SK-N-SH treated with all-trans-retinoic acid at 6 μM for 48 hours (cell line): ENCODE data around the gene NAPB.

Experiments
- ATAC-seq: fragments of 200-7000 bp; cut with Tn5 transposase; 3 replicates; pipeline ENCODE4 v1.9.1; 2020; ENCODE audit warnings: mild to moderate bottlenecking, moderate library complexity
- ARNTL ChIP-seq: fragments of 450-650 bp; formaldehyde crosslinking; IDR thresholded peaks from 2 replicates; pipeline ENCODE4 v1.5.0; 2020; ENCODE audit warnings: low read depth, mild to moderate bottlenecking, moderate library complexity, borderline replicate concordance
- BACH2 ChIP-seq: fragments of 250-450 bp; sonication (Bioruptor Pico); IDR thresholded peaks from 2 replicates; pipeline ENCODE4 v1.9.0; 2021; ENCODE audit warnings: mild to moderate bottlenecking, borderline replicate concordance
- CREB5 ChIP-seq: fragments of 250-450 bp; sonication (Bioruptor Pico); IDR thresholded peaks from 2 replicates; pipeline ENCODE4 v1.5.1; 2020; ENCODE audit warnings: low read depth, mild to moderate bottlenecking, moderate library complexity
- CSDC2 ChIP-seq: fragments of 250-450 bp; sonication (Bioruptor Pico); IDR thresholded peaks from 2 replicates; pipeline ENCODE4 v1.5.0; 2020; ENCODE audit warnings: mild to moderate bottlenecking, moderate library complexity
- ESRRG ChIP-seq: fragments of 250-450 bp; sonication (Bioruptor Pico); IDR thresholded peaks from 2 replicates; pipeline ENCODE4 v1.6.1; 2021; ENCODE audit warnings: mild to moderate bottlenecking
- GLIS3 ChIP-seq: fragments of 250-450 bp; sonication (Bioruptor Pico); IDR thresholded peaks from 2 replicates; pipeline ENCODE4 v1.5.0; 2020; ENCODE audit warnings: mild to moderate bottlenecking, moderate library complexity
- OSR1 ChIP-seq: fragments of 250-450 bp; sonication (Bioruptor Pico); IDR thresholded peaks from 2 replicates; pipeline ENCODE4 v1.8.0; 2022; ENCODE audit warnings: moderate library complexity, mild to moderate bottlenecking, inconsistent platforms
- POU6F1 ChIP-seq: fragments of 250-450 bp; sonication (Bioruptor Pico); IDR thresholded peaks from 2 replicates; pipeline ENCODE4 v1.8.0; 2021; ENCODE audit warnings: low read depth, mild to moderate bottlenecking, moderate library complexity, borderline replicate concordance
- PPARA ChIP-seq: fragments of 250-450 bp; sonication (Bioruptor Pico); IDR thresholded peaks from 2 replicates; pipeline ENCODE4 v1.5.0; 2020; ENCODE audit warnings: mild to moderate bottlenecking, borderline replicate concordance
- RARB ChIP-seq: fragments of 250-450 bp; sonication (Bioruptor Pico); IDR thresholded peaks from 2 replicates; pipeline ENCODE4 v1.8.0; 2021; ENCODE audit warnings: mild to moderate bottlenecking, moderate library complexity
- TCF4 ChIP-seq: fragments of 250-450 bp; sonication (Bioruptor Pico); IDR thresholded peaks from 2 replicates; pipeline ENCODE4 v1.8.0; 2021; ENCODE audit warnings: mild to moderate bottlenecking, moderate library complexity, borderline replicate concordance
- TOX ChIP-seq: fragments of 250-450 bp; sonication (Bioruptor Pico); IDR thresholded peaks from 2 replicates; pipeline ENCODE4 v1.8.0; 2021; ENCODE audit warnings: mild to moderate bottlenecking, moderate library complexity, borderline replicate concordance
- ZC3H10 ChIP-seq: fragments of 250-450 bp; sonication (Bioruptor Pico); IDR thresholded peaks from 2 replicates; pipeline ENCODE4 v1.5.1; 2021; ENCODE audit warnings: mild to moderate bottlenecking, moderate library complexity
- ZFP3 ChIP-seq: fragments of 250-450 bp; sonication (Bioruptor Pico); IDR thresholded peaks from 2 replicates; pipeline ENCODE4 v1.5.0; 2020; ENCODE audit warnings: mild to moderate bottlenecking, moderate library complexity
- ZFP30 ChIP-seq: fragments of 450-650 bp; formaldehyde crosslinking; IDR thresholded peaks from 2 replicates; pipeline ENCODE4 v1.5.0; 2022; ENCODE audit warnings: mild to moderate bottlenecking, moderate library complexity
- ZNF565 ChIP-seq: fragments of 450-650 bp; formaldehyde crosslinking; conservative IDR thresholded peaks from 2 replicates; pipeline ENCODE4 v1.5.0; 2020; ENCODE audit warnings: low read depth, mild to moderate bottlenecking, moderate library complexity
- ZNF70 ChIP-seq: fragments of 450-650 bp; formaldehyde crosslinking; IDR thresholded peaks from 2 replicates; pipeline ENCODE4 v1.5.0; 2020; ENCODE audit warnings: mild to moderate bottlenecking, moderate library complexity
- ZNF8 ChIP-seq: fragments of 450-650 bp; formaldehyde crosslinking; IDR thresholded peaks from 2 replicates; pipeline ENCODE4 v1.5.0; 2020; ENCODE audit warnings: mild to moderate bottlenecking, moderate library complexity
- TF ChIP-seq, protein P1 (sequence below): fragments of 250-450 bp; sonication (Bioruptor Pico); IDR thresholded peaks from 2 replicates; pipeline ENCODE4 v1.5.0; 2020; ENCODE audit warnings: mild to moderate bottlenecking, moderate library complexity
- TF ChIP-seq, protein P2 (sequence below): fragments of 250-450 bp; sonication (Bioruptor Pico); IDR thresholded peaks from 2 replicates; pipeline ENCODE4 v1.8.0; 2020; ENCODE audit warnings: mild to moderate bottlenecking, moderate library complexity, borderline replicate concordance

The NAPB gene

DNA sequence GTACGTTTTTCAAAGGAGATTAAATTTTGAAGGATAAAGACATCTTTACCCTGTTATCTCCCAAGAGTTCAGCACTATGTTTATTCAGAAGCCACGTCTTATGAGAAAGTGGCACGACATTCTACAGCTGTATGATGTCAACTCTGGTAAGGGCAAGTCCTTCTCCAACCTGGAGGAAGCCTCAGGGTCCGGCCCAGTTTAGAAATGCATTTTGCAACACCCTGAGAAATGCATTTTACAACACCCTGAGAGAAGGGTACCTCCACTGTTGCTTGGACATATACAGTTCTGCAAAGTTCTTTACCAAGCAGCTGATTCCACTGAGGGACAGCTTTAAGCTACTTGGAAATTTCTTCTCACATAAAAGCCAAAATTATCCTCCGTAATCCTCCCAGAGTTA, 17.5 kb downstream of the NAPB start:
- TF ChIP-seq ZFP30 (CRISPR knock-in tag): no peak
- no peak for ATAC-seq

- no peak for TF ChIP-seq ZNF70 (CRISPR knock-in tag)
- TF ChIP-seq ARNTL: no peak
- TF ChIP-seq PPARA (CRISPR knock-in tag): no peak
- TF ChIP-seq CSDC2 (CRISPR knock-in tag): no peak
- TF ChIP-seq, protein P1, sequence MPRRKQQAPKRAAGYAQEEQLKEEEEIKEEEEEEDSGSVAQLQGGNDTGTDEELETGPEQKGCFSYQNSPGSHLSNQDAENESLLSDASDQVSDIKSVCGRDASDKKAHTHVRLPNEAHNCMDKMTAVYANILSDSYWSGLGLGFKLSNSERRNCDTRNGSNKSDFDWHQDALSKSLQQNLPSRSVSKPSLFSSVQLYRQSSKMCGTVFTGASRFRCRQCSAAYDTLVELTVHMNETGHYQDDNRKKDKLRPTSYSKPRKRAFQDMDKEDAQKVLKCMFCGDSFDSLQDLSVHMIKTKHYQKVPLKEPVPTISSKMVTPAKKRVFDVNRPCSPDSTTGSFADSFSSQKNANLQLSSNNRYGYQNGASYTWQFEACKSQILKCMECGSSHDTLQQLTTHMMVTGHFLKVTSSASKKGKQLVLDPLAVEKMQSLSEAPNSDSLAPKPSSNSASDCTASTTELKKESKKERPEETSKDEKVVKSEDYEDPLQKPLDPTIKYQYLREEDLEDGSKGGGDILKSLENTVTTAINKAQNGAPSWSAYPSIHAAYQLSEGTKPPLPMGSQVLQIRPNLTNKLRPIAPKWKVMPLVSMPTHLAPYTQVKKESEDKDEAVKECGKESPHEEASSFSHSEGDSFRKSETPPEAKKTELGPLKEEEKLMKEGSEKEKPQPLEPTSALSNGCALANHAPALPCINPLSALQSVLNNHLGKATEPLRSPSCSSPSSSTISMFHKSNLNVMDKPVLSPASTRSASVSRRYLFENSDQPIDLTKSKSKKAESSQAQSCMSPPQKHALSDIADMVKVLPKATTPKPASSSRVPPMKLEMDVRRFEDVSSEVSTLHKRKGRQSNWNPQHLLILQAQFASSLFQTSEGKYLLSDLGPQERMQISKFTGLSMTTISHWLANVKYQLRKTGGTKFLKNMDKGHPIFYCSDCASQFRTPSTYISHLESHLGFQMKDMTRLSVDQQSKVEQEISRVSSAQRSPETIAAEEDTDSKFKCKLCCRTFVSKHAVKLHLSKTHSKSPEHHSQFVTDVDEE (CRISPR knock-in tag): no peak
These were observed 20.2 kb downstream of the NAPB start for GRCh38 chr20:23401051-23401450.

DNA sequence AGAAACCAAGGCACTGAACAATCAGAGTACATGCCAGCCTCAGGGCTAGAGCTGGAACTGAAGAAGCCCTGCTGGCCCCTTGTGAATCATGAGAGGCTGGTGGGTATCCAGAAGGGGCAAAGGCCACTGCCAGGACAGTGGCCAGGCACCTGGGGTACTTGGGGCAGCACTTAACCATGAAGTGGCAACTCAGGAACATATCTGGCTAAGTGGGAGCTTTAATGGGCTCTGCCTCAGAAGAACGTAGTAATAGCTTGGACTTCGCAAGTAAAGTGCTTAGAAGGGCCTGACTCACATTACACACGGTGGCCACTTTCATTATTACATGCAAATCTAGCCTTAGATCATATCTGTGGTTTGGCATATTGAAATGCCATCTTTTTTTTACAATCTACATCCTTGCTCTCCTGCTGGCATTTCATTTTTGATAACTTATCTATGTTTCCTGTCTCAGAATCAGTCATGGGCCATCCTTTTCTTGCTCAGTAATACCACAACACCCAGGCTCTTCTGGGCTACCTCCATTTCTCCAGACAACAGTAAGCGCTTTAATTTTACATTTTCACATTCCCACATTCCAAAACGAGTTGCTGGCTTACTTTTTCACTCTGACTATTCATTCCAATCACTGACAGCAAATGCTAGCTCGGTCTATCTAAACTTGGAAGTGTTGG, 21.6 kb downstream of the NAPB start:
- ATAC-seq: peak; percentile 88
- TF ChIP-seq, protein P1 (CRISPR knock-in tag): no peak
- no peak for TF ChIP-seq GLIS3 (CRISPR knock-in tag)
- no peak for TF ChIP-seq CSDC2 (CRISPR knock-in tag)
- TF ChIP-seq TCF4: no peak
- no peak for TF ChIP-seq PPARA (CRISPR knock-in tag)
- TF ChIP-seq, protein P2, sequence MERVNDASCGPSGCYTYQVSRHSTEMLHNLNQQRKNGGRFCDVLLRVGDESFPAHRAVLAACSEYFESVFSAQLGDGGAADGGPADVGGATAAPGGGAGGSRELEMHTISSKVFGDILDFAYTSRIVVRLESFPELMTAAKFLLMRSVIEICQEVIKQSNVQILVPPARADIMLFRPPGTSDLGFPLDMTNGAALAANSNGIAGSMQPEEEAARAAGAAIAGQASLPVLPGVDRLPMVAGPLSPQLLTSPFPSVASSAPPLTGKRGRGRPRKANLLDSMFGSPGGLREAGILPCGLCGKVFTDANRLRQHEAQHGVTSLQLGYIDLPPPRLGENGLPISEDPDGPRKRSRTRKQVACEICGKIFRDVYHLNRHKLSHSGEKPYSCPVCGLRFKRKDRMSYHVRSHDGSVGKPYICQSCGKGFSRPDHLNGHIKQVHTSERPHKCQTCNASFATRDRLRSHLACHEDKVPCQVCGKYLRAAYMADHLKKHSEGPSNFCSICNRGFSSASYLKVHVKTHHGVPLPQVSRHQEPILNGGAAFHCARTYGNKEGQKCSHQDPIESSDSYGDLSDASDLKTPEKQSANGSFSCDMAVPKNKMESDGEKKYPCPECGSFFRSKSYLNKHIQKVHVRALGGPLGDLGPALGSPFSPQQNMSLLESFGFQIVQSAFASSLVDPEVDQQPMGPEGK (CRISPR knock-in tag): no peak
- TF ChIP-seq ZNF70 (CRISPR knock-in tag): no peak
- TF ChIP-seq RARB (CRISPR knock-in tag): no peak
- TF ChIP-seq OSR1 (CRISPR knock-in tag): no peak
- no peak for TF ChIP-seq ZNF565 (CRISPR knock-in tag)
- no peak for TF ChIP-seq ZFP3
- TF ChIP-seq TOX (CRISPR knock-in tag): no peak
- TF ChIP-seq CREB5 (CRISPR knock-in tag): no peak
- no peak for TF ChIP-seq ZC3H10 (CRISPR knock-in tag)

More at GRCh38 chr20:23401051-23401450, 20.2 kb downstream of the NAPB start:
- ATAC-seq: no peak

GRCh38 chr20:23397961-23398360, 23.3 kb downstream of the NAPB start:
- TF ChIP-seq GLIS3 (CRISPR knock-in tag) (no peak), BACH2 (no peak), ESRRG (CRISPR knock-in tag) (no peak), CSDC2 (CRISPR knock-in tag) (no peak), RARB (CRISPR knock-in tag) (no peak), ARNTL (no peak), ZFP3 (no peak), ZNF8 (CRISPR knock-in tag) (no peak), POU6F1 (CRISPR knock-in tag) (no peak), ZNF70 (CRISPR knock-in tag) (no peak), TOX (CRISPR knock-in tag) (no peak), ZC3H10 (CRISPR knock-in tag) (no peak), PPARA (CRISPR knock-in tag) (no peak), CREB5 (CRISPR knock-in tag) (no peak), ZNF565 (CRISPR knock-in tag) (no peak)
- TF ChIP-seq, protein P2 (CRISPR knock-in tag): no peak
- ATAC-seq: peak; percentile 47; the same call in 2 of the 3 replicates
